GM23248 (cell line): ENCODE results near the gene INSM1.

Experiments used
- EZH2 ChIP-seq: fragments of 200-600 bp; sonication (generic); IDR thresholded peaks from 2 replicates; pipeline ENCODE4 v1.6.1; 2018; ENCODE audit warnings: antibody characterized with exemption, mild to moderate bottlenecking; ENCODE audit not compliant: insufficient read depth, poor library complexity, severe bottlenecking
- EZH2phosphoT487 ChIP-seq: fragments of 200-600 bp; sonication (generic); IDR thresholded peaks from 2 replicates; pipeline ENCODE4 v1.6.1; 2018; ENCODE audit warnings: antibody characterized with exemption, moderate library complexity, mild to moderate bottlenecking, low read depth; ENCODE audit not compliant: insufficient read depth

DNA sequence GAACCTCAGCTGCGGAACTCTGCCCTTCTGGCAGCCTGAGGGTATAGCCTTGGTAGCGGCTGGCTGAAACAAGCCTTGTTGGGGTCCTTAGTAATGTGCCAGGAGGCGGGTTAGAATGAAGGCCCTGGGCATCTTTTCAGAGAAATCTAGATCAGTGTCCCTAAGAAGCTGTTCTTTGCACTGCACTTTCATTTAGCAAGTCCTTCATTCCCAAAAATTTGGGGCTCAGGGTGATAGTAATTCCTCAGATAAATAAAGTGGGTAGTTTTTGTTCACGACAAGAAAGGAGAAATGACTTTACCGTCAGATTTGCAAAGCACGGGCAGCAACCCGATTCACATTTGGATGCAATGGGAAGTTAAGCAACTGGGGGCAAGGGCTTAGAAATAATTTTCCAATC is 3.2 kb downstream of the INSM1 start:
- TF ChIP-seq EZH2 = no peak
- no peak for TF ChIP-seq EZH2phosphoT487
